ENCODE data around the gene UCP2.

UCP2 gene

DNA sequence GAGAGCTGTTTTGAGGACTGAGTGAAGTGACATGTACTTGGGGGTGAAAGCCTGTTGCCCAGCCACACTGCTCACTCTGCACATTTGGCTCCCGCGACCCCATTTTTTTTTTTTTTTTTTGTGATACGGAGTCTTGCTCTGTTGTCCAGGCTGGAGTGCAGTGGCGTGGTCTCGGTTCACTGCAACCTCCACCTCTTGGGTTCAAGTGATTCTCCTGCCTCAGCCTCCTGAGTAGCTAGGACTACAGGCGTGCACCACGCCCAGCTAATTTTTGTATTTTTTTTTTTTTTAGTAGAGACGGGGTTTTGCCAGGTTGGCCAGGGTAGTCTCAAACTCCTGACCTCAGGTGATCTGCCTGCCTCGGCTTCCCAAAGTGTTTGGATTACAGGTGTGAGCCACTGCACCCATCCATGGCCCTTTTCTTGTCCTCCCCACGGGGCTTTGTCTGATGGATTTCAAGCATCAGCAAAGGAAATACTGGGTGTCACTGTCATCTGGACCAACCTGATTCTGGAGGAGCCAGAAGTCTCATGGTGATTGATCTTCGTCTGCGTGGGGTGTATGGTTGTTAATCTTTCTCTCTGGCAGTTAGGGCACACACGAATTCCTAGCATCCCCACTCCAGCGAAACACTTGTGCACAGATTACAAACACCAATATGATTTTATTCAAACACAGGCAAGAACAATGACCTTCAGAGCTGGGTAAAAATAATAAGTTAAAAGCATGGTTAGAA lies 29.6 kb upstream of the UCP2 start:
- Histone ChIP-seq H3K4me2 (ENCODE audit: low read depth, low read length, poor library complexity, severe bottlenecking) (peak overlapping the region; percentile 29), H3K9me3 (ENCODE audit: insufficient read depth, low read depth, low read length) (no peaks in the 10 kb centered on the region), H3K4me3 (ENCODE audit: low read length, poor library complexity, severe bottlenecking) (no peak overlapping the region), H3K36me3 (ENCODE audit: insufficient read depth, low read length) (peaks cover 9% of the 10 kb centered on the region; the same call in 1 of the 2 replicates), H3F3A (ENCODE audit: low read depth) (no peaks in the 10 kb centered on the region), H3K9ac (ENCODE audit: low read depth, low read length, poor library complexity, severe bottlenecking) (no peak overlapping the region), H3K27me3 (ENCODE audit: insufficient read depth, low read length, poor library complexity, severe bottlenecking) (no peaks in the 10 kb centered on the region), H4K20me1 (ENCODE audit: insufficient read depth, low read length, poor library complexity, severe bottlenecking) (no peaks in the 10 kb centered on the region), H3K79me2 (ENCODE audit: insufficient read depth, low read length) (no peaks in the 10 kb centered on the region), H3K9me2 (replicated peaks; ENCODE audit: low read depth, low read length) (no peaks in the 10 kb centered on the region), H3K4me1 (ENCODE audit: insufficient read depth, low read length, poor library complexity, severe bottlenecking) (peaks cover 42% of the 10 kb centered on the region), H2AFZ (ENCODE audit: low read length) (no peak overlapping the region)
- TF ChIP-seq EZH2phosphoT487 (IDR thresholded peaks at IDR 0.05; ENCODE audit: borderline replicate concordance), result no peak
- TF ChIP-seq, protein P1, sequence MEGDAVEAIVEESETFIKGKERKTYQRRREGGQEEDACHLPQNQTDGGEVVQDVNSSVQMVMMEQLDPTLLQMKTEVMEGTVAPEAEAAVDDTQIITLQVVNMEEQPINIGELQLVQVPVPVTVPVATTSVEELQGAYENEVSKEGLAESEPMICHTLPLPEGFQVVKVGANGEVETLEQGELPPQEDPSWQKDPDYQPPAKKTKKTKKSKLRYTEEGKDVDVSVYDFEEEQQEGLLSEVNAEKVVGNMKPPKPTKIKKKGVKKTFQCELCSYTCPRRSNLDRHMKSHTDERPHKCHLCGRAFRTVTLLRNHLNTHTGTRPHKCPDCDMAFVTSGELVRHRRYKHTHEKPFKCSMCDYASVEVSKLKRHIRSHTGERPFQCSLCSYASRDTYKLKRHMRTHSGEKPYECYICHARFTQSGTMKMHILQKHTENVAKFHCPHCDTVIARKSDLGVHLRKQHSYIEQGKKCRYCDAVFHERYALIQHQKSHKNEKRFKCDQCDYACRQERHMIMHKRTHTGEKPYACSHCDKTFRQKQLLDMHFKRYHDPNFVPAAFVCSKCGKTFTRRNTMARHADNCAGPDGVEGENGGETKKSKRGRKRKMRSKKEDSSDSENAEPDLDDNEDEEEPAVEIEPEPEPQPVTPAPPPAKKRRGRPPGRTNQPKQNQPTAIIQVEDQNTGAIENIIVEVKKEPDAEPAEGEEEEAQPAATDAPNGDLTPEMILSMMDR (conservative IDR thresholded peaks at IDR 0.05; ENCODE audit: low read length), result no peak

DNA sequence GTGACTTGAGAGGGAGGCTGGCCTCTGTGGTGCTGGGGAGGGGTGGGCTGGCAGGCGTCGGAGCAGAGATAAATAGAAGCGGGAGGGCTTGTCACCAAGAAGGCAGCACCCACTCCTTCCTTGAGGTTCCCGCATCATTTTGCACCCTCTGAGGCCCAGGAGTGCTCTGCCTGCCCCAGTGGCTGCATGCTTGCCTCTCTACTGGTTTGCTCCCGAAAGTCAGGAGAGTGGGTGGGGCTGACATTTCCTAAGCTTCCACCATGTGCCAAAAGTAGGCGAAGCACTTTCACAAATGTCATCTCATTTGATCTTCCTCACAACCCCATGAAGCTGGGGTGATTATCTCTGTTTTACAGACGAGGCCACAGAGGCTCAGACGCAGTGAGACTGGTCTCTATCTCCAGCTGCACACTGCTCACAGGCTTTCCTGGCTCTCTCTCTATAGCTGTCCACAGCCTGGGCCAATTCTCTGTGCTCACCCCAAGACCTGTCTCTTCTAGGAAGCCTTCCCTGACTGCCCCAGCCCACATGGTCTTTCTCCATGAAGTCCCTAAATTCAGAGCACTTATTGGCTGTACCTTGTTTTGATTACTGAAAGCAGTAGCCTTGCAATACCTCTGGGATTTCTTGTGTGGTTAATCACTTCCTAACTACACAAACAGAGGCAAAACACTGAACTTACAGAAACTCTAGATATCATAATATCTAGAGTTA lies 28.9 kb upstream of the UCP2 start:
- Histone ChIP-seq H3F3A (ENCODE audit: low read depth) (no peaks in the 10 kb centered on the region), H3K9me3 (ENCODE audit: insufficient read depth, low read depth, low read length) (no peaks in the 10 kb centered on the region), H3K4me2 (ENCODE audit: low read depth, low read length, poor library complexity, severe bottlenecking) (peak overlapping the region; percentile 29), H3K4me3 (ENCODE audit: low read length, poor library complexity, severe bottlenecking) (no peak overlapping the region), H2AFZ (ENCODE audit: low read length) (no peak overlapping the region), H3K79me2 (ENCODE audit: insufficient read depth, low read length) (no peaks in the 10 kb centered on the region), H3K9me2 (replicated peaks; ENCODE audit: low read depth, low read length) (no peaks in the 10 kb centered on the region), H3K4me1 (ENCODE audit: insufficient read depth, low read length, poor library complexity, severe bottlenecking) (peaks cover 42% of the 10 kb centered on the region), H3K36me3 (ENCODE audit: insufficient read depth, low read length) (peaks cover 6% of the 10 kb centered on the region; the same call in 1 of the 2 replicates), H3K9ac (ENCODE audit: low read depth, low read length, poor library complexity, severe bottlenecking) (peak overlapping the region; percentile 45), H4K20me1 (ENCODE audit: insufficient read depth, low read length, poor library complexity, severe bottlenecking) (no peaks in the 10 kb centered on the region), H3K27me3 (ENCODE audit: insufficient read depth, low read length, poor library complexity, severe bottlenecking) (no peaks in the 10 kb centered on the region)
- TF ChIP-seq EZH2phosphoT487 (IDR thresholded peaks at IDR 0.05; ENCODE audit: borderline replicate concordance), result no peak
- TF ChIP-seq, protein P1 (conservative IDR thresholded peaks at IDR 0.05; ENCODE audit: low read length), result no peak

DNA sequence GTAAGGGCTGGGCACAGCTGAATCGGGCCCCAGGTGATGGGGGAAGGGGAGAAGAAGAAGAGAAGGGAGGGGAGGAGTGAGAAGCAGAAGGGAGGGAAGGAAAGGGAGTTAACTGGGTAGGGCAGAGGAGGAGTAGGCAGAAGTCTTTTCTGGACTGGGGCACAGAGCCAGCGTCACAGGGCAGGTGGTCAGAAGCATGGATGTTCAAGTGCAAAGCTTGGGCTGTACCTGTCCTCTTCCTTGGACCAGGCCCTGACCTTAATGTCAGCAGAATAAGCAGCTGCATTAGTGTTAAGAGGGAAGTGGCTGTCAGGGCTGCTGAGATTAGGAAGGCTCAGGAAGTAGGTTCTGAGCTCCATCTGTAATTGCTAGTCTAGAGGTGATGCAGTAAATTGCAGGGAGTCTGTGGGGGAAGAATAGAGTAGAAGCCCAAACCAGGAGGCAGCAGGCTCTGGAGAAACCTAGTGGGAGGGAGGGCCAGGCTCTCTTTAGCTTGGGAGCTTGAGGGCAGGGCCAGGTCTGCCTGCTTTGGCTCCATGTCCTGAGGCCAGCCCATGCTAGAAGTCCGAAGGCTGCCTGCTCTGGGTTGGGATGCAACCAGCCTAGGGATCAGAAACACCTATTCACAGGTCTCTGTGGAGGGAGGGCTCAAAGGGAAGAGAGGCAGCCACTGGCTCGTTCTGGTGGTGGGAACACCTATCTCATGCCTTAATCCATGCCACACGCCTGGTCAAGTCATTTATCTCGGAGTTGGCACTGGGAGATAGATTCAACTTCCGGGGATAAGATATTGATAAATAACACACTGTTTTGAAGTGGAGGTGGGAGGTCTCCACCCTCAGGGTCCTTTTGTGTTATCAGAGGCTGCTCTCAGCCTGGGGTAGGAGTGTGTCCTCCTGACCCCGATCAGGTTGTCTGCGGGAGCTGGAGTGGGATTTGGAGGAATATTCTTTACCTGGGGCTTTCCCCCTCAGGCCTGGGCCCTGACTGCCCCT lies 28.0 kb upstream of the UCP2 start:
- Histone ChIP-seq H3K9ac (ENCODE audit: low read depth, low read length, poor library complexity, severe bottlenecking) (peak overlapping the region; percentile 45), H3K9me2 (replicated peaks; ENCODE audit: low read depth, low read length) (no peaks in the 10 kb centered on the region), H3K79me2 (ENCODE audit: insufficient read depth, low read length) (no peaks in the 10 kb centered on the region), H4K20me1 (ENCODE audit: insufficient read depth, low read length, poor library complexity, severe bottlenecking) (no peaks in the 10 kb centered on the region), H3K27me3 (ENCODE audit: insufficient read depth, low read length, poor library complexity, severe bottlenecking) (no peaks in the 10 kb centered on the region), H3F3A (ENCODE audit: low read depth) (no peaks in the 10 kb centered on the region), H3K9me3 (ENCODE audit: insufficient read depth, low read depth, low read length) (no peaks in the 10 kb centered on the region), H2AFZ (ENCODE audit: low read length) (no peak overlapping the region), H3K36me3 (ENCODE audit: insufficient read depth, low read length) (peaks cover 3% of the 10 kb centered on the region; the same call in 1 of the 2 replicates), H3K4me2 (ENCODE audit: low read depth, low read length, poor library complexity, severe bottlenecking) (peak overlapping the region; percentile 29), H3K4me1 (ENCODE audit: insufficient read depth, low read length, poor library complexity, severe bottlenecking) (peaks cover 48% of the 10 kb centered on the region), H3K4me3 (ENCODE audit: low read length, poor library complexity, severe bottlenecking) (no peak overlapping the region)
- TF ChIP-seq EZH2phosphoT487 (IDR thresholded peaks at IDR 0.05; ENCODE audit: borderline replicate concordance), result no peak
- TF ChIP-seq, protein P1 (conservative IDR thresholded peaks at IDR 0.05; ENCODE audit: low read length), result no peak

Data from Loucy (cell line).